Pancreas (tissue), 10 donors: ENCODE results near the gene BRD9. TPM values are rescaled to one million over a fixed set of nuclear protein-coding genes. Genes with fewer than 3 reads are reported as not detected.
"Not testable (repeated sequence)": the region's sequence is repeated elsewhere in the genome, so short reads cannot be mapped to it uniquely, and the experiment has no call there.

Experiments used
- ATAC-seq, 4 donors: fragments of 200-7000 bp; cut with Tn5 transposase; one replicate each; pipeline versions ENCODE4 v1.8.0 to v1.9.1; 2020; ENCODE audit warnings: mild to moderate bottlenecking in 4 of 4, moderate library complexity in 4 of 4
- DNase-seq, 6 donors: peaks; one replicate each; pipeline ENCODE4 v3.0.0-alpha.2; 2020
- FAIRE-seq: peaks from 2 replicates; lab custom pipeline; 2012; peaks lifted over from hg19 to GRCh38; lab: Jason Lieb, UNC
- H3K27ac ChIP-seq, 4 donors: fragments of 200-600 bp; sonication (generic); 1 replicate in 3 of 4; 2 replicates in 1 of 4; pipeline versions ENCODE4 v1.5.0 to v1.8.0; 2020
- H3K27me3 ChIP-seq, 4 donors: fragments of 200-600 bp; one replicate each; pipeline ENCODE4 v1.8.0; 2021
- H3K36me3 ChIP-seq, 3 donors: fragments of 200-600 bp; sonication (generic) in 1 of 3; one replicate each; pipeline versions ENCODE4 v1.5.0 to v1.8.0; 2020 to 2021
- H3K4me1 ChIP-seq, 3 donors: fragments of 200-600 bp; one replicate each; pipeline ENCODE4 v1.8.0; 2021
- H3K4me3 ChIP-seq, 4 donors: fragments of 200-600 bp; sonication (generic) in 2 of 4; one replicate each; pipeline versions ENCODE4 v1.5.0 to v1.8.0; 2020 to 2021
- H3K9me3 ChIP-seq, 4 donors: fragments of 200-600 bp; one replicate each; pipeline ENCODE4 v1.8.0; 2021
- CTCF ChIP-seq, 4 donors: fragments of 200-600 bp; sonication (generic) in 3 of 4; IDR thresholded peaks; one replicate each; pipeline versions ENCODE4 v1.5.0 to v1.8.0; 2021; ENCODE audit warnings: antibody characterized with exemption in 4 of 4
- WGBS, 2 donors: extraction: QIAGEN DNeasy Blood & Tissue Kit; methylation state at CpG; one replicate each; pipeline ENCODE4 v1.1.7; 2013; 5-methylcytosine and 5-hydroxymethylcytosine counted together
- intact Hi-C, 3 donors: fragments of 100-400 bp; cut with DNase I; formaldehyde crosslinking; loops; one replicate each; pipeline versions ENCODE4 v1.11.1 to v1.14.2; 2022
- polyA plus RNA-seq, 2 donors: library from polyadenylated mRNA; stranded (reverse); fragments of 200-250 nt; gene quantifications; one replicate each; pipeline ENCODE4 v1.2.3, GENCODE V29; 2013
- total RNA-seq, 6 donors: library from RNA; stranded (reverse); fragmentation: NEBNext Ultra II Directional in 4 of 6; extraction: Animal tissue kit (Norgen Biotek cat#: 25700) in 4 of 6; gene quantifications; one replicate each; pipeline versions ENCODE4 v1.2.1 to v1.2.4, GENCODE V29; 2021 to 2023
- donor health status: healthy with polysubstance abuse.
- donor health status: DM: no; HTN: no; CAD: no; lungs with moderate emphysema.
- donor health status: DM: no; HTN: no; CAD: no.
- donor health status: control.
- donor health status: control.
- donor health status: Bipolar disorder and iron deficiency.
- donor health status: DM: yes; HTN: yes; CAD: no.
- donor health status: DM: no; HTN: no; CAD: no.
- donor health status: DM: no; HTN: no; CAD: no.
- donor health status: DM: yes; HTN: yes; CAD: no.

Gene BRD9
- total and polyA plus RNA-seq, 8 donors: 11.3 to 38.5 (median 17.5) TPM

DNA sequence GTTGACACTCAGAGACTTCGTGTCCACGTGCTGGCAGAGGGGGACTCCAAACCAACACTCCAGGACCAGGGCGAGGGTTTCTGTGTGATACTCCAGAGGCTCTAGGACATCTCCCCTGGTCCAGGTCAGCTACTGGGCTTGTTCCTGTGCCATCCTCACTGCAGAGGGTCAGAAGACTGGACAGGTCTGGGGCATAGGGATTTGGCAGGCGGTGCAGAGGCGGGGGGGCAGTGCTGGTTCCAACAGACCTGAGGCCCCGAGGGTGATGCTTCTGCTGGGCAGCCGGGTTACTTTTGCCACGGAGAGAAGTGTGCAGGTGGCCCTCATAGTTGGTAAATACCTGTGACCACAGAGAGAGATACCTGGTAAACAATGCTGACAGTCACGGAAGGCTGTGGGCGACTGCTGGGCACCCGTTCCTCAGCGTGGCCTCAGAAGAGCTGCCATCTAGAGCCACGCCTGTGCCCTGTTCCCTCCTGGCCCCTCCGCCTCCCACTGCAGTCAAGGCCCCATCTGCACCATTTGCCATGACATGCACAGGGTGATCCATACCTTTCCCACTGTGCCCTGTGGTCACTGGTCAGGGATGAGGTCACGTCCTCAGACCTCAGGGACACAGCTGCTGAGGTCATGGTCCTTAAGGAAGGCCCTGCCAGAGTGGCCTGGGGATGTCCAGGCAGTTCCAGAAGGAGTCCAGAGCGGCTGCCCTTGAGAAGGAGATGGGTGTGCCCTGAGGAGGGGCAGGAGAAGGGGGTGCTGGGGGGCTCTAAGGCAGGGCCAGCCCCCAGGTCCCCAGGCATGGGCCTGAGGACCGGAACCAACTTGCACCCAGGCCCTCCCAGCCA, 30.1 kb upstream of the BRD9 start:
- no peak overlapping the region for H3K27ac ChIP-seq
- intact Hi-C loops: no loop called here
- H3K4me3 ChIP-seq: no peak overlapping the region
- no peaks in the 10 kb centered on the region for H3K36me3 ChIP-seq
- ATAC-seq: no peak
- FAIRE-seq: no peak
- no peaks in the 10 kb centered on the region for H3K27me3 ChIP-seq
- no peaks in the 10 kb centered on the region for H3K9me3 ChIP-seq
- peak in 1 of 6 donors; percentile 11 for DNase-seq
- WGBS, 2 donors: 90 to 91% methylated on average over 17 of the region's 17 CpGs
- no peak for TF ChIP-seq CTCF (IDR thresholded peaks at IDR 0.05)
- peaks cover 2 to 4% (median 3%) of the 10 kb centered on the region in 3 donors for H3K4me1 ChIP-seq

GRCh38 chr5:921456-922435, 29.1 kb upstream of the BRD9 start:
- no peak overlapping the region for H3K4me3 ChIP-seq
- no peaks in the 10 kb centered on the region for H3K36me3 ChIP-seq
- peak in 1 of 6 donors; percentile 9 for DNase-seq
- H3K9me3 ChIP-seq: no peaks in the 10 kb centered on the region
- no peak overlapping the region for H3K27ac ChIP-seq
- no peak for ATAC-seq
- TF ChIP-seq CTCF (IDR thresholded peaks at IDR 0.05): no peak
- H3K4me1 ChIP-seq: peaks cover 11 to 12% (median 12%) of the 10 kb centered on the region in 3 donors
- no peak for FAIRE-seq
- 92 to 94% methylated on average over 9 of the region's 9 CpGs for WGBS, 2 donors
- H3K27me3 ChIP-seq: no peaks in the 10 kb centered on the region
- intact Hi-C loops: no loop called here

- no peak for DNase-seq
Measured at GRCh38 chr5:920321-920720, 27.7 kb upstream of the BRD9 start.

DNA sequence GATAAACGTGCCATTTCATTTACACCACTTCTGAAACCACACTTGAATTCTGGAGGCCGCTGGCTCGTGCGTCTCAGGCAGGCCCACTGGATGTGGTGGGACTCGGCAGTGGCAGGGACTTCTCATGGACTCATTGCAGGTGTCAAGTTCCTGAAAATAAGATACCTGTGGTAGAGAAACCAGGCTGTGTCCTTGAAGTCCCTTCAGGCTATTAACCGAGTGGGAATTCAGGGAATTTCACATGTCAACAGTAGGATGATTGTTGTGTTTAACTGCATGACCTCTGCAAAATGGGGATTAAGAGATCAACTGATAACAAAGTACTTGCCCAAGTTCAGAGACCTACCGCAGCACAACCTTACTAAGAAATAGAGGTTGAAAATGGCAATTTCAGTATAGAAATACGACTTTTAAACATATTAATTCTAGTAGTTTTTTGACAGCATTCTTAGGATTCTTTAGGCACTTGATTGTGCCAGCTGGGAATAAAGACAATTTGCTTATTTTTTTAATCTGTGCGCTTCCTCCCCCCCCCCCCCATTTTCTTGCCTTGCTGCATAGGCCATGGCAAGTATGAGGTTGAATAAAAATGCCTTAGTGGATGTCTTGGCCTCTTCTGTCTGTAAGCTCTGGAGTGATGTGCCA, 26.9 kb upstream of the BRD9 start:
- H3K27me3 ChIP-seq: no peaks in the 10 kb centered on the region
- H3K36me3 ChIP-seq: no peaks in the 10 kb centered on the region
- H3K4me1 ChIP-seq: peaks cover 12 to 15% (median 15%) of the 10 kb centered on the region in 3 donors
- WGBS, 2 donors: 67 to 69% methylated on average over 8 to 9 of the region's 9 CpGs
- H3K27ac ChIP-seq: peak overlapping the region in 2 of 4 donors; percentile 1 to 16
- intact Hi-C loops: no loop called here
- no peak for DNase-seq
- no peak overlapping the region for H3K4me3 ChIP-seq
- no peaks in the 10 kb centered on the region for H3K9me3 ChIP-seq
- TF ChIP-seq CTCF (IDR thresholded peaks at IDR 0.05): no peak
- peak in 3 of 4 donors; percentile 5 to 32 (median 23) for ATAC-seq
- no peak for FAIRE-seq

More at GRCh38 chr5:920321-920720, 27.7 kb upstream of the BRD9 start:
- Histone ChIP-seq H3K27ac (peak overlapping the region in 1 of 4 donors; percentile 1), H3K4me3 (no peak overlapping the region), H3K36me3 (no peaks in the 10 kb centered on the region), H3K9me3 (no peaks in the 10 kb centered on the region), H3K4me1 (peaks cover 12 to 15% (median 15%) of the 10 kb centered on the region in 3 donors), H3K27me3 (no peaks in the 10 kb centered on the region)
- intact Hi-C loops: no loop called here
- TF ChIP-seq CTCF (IDR thresholded peaks at IDR 0.05): no peak
- FAIRE-seq (no peak), ATAC-seq (peak in 1 of 4 donors; percentile 14)
- 43% methylated on average over 7 of the region's 7 CpGs for WGBS, 2 donors

DNA sequence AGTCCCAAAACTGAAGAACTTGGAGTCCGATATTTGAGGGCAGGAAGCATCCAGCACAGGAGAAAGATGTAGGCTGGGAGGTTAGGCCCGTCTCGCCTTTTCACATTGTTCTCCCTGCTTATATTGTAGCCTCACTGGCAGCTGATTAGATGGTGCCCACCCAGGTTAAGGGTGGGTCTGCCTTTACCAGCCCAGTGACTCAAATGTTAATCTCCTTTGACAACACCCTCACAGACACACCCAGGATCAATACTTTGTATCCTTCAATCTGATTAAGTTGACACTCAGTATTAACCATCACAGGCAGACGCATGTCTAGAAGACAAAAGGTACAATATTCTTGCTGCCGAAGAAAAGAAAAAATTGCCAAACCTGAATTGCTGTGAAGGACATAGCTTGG, 26.1 kb upstream of the BRD9 start:
- ATAC-seq, H3K36me3 ChIP-seq, H3K27me3 ChIP-seq, intact Hi-C loops, H3K4me3 ChIP-seq, H3K9me3 ChIP-seq, FAIRE-seq, DNase-seq: not testable (repeated sequence)
- peak overlapping the region in 2 of 4 donors; percentile 1 to 16 for H3K27ac ChIP-seq
- 91 to 96% methylated on average over 5 of the region's 5 CpGs for WGBS, 2 donors
- H3K4me1 ChIP-seq: peaks cover 12 to 15% (median 15%) of the 10 kb centered on the region in 3 donors
